Ovary (tissue), 9 donors: ENCODE data around the gene PUS3. TPM values are rescaled to one million over a fixed set of nuclear protein-coding genes. Genes with fewer than 3 reads are reported as not detected.

Experiments used
- DNase-seq, 5 donors: peaks; one replicate each; pipeline ENCODE4 v3.0.0-alpha.2; 2019 to 2020
- H3K27ac ChIP-seq, 2 donors: fragments of 200-600 bp; one replicate each; pipeline versions ENCODE4 v1.5.1 to v1.8.0; 2019 to 2022
- H3K27me3 ChIP-seq: fragments of 200-600 bp; one replicate; pipeline ENCODE4 v1.8.0; 2022
- H3K36me3 ChIP-seq: fragments of 200-600 bp; sonication (generic); one replicate; pipeline ENCODE4 v1.5.1; 2019
- H3K4me1 ChIP-seq: one replicate; pipeline ENCODE4 v1.8.1; 2013; ENCODE audit warnings: mild to moderate bottlenecking, moderate library complexity; ENCODE audit not compliant: insufficient read depth
- H3K4me3 ChIP-seq: fragments of 200-600 bp; sonication (generic); one replicate; pipeline ENCODE4 v1.5.1; 2017
- H3K9me3 ChIP-seq, 2 donors: fragments of 200-600 bp in 1 of 2; sonication (generic) in 1 of 2; one replicate each; pipeline versions ENCODE4 v1.5.1 to v1.8.1; 2013 to 2019; ENCODE audit warnings: mild to moderate bottlenecking in 1 of 2, moderate library complexity in 1 of 2
- EP300 ChIP-seq: sonication (generic); formaldehyde crosslinking; IDR thresholded peaks from one replicate; pipeline ENCODE4 v1.6.1; 2017; ENCODE audit warnings: antibody characterized with exemption
- POLR2A ChIP-seq: fragments of 450-650 bp; IDR thresholded peaks from one replicate; pipeline ENCODE4 v1.6.1; 2017; ENCODE audit warnings: antibody characterized with exemption, mild to moderate bottlenecking, moderate library complexity
- WGBS, 3 donors: extraction: QIAGEN DNeasy Blood & Tissue Kit in 1 of 3; methylation state at CpG; one replicate each; pipeline versions ENCODE4 v1.1.5 to v1.1.7; 2013 to 2017; 5-methylcytosine and 5-hydroxymethylcytosine counted together
- intact Hi-C, 4 donors: fragments of 100-400 bp; cut with DNase I; formaldehyde crosslinking; loops; one replicate each; pipeline versions ENCODE4 v1.11.0 to v1.15.1; 2022 to 2023
- polyA plus RNA-seq, 2 donors: library from polyadenylated mRNA; stranded (reverse); fragments of 200-250 nt in 1 of 2; fragments of 350-450 nt in 1 of 2; fragmentation: Illumina TruSeq in 1 of 2; extraction: RNeasy Lipid Tissue Mini Kit (QIAGEN cat#74804) in 1 of 2; gene quantifications; one replicate each; pipeline ENCODE4 v1.2.3, GENCODE V29; 2013 to 2014
- total RNA-seq, 7 donors: library from RNA; depleted of rRNA in 2 of 7; stranded (reverse); fragments of >200 nt in 2 of 7; fragmentation: NEBNext Ultra II Directional in 3 of 7; extraction: Animal tissue kit (Norgen Biotek cat#: 25700) in 3 of 7; gene quantifications; one replicate each; pipeline versions ENCODE4 v1.1.0 to v1.2.4, GENCODE V29; 2016 to 2023
- TF ChIP-seq, protein P1 (sequence below), 3 donors: fragments of 450-650 bp in 2 of 3; fragments of 200-600 bp in 1 of 3; IDR thresholded peaks; one replicate each; pipeline versions ENCODE4 v1.5.1 to v1.8.0; 2016 to 2022; ENCODE audit warnings: antibody characterized with exemption in 3 of 3, mild to moderate bottlenecking in 1 of 3
- donor health status: DM: no; HTN: no; CAD: no; lungs with moderate emphysema.
- donor health status: DM: no; HTN: no; CAD: no.
- donor health status: Bipolar disorder and iron deficiency.
- donor health status: DM: yes; HTN: yes; CAD: no.
- donor health status: DM: no; HTN: no; CAD: no.
- donor health status: DM: yes; HTN: yes; CAD: no.

Gene PUS3
- total and polyA plus RNA-seq, 9 donors: 3.8 to 16.7 (median 8.9) TPM

DNA sequence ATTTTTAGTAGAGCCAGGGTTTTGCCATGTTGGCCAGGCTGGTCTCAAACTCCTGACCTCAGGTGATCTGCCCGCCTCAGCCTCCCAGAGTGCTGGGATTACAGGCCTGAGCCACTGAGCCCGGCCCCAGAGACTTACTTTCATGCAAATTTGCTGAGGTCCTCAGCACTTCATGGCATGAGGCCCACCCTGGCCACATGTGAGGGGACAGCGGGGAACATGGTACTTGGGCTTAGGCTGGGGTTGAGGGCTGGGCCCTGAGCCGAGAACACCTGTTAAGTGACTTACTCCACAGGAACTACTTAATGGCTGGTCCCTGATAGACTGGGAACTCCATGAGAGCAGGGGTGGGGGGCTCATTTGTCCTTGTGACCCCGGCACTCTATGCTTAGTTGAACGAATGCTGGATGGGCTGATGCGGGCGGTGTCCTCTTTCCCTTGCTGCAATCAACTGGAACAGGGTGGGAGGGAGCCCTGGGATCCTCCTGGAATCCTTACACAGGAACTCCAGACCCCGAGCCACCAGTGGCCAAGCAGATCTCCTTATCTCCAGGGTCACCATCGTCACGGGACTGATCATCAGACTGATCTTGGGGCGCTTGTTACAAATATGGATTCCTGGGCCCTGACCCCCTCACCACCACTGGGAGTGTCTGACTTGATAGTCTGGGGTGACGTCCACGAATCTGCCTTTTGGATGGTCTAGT lies 43.9 kb upstream of the PUS3 start:
- peaks cover 13% of the 10 kb centered on the region for H3K4me1 ChIP-seq
- TF ChIP-seq EP300: no peak
- TF ChIP-seq POLR2A: no peak
- intact Hi-C loops: loop anchor here in 2 of 4 donors (10.0 kb wide), 1 partner anchor 108 kb away; no protein-coding TSS in a partner anchor
- WGBS, 3 donors: 89 to 94% (median 91%) methylated on average over 12 to 14 of the region's 14 CpGs
- no peaks in the 10 kb centered on the region for H3K27me3 ChIP-seq
- H3K27ac ChIP-seq: no peak overlapping the region
- no peak for DNase-seq
- no peak overlapping the region for H3K4me3 ChIP-seq
- H3K9me3 ChIP-seq: no peaks in the 10 kb centered on the region
- H3K36me3 ChIP-seq: no peaks in the 10 kb centered on the region

DNA sequence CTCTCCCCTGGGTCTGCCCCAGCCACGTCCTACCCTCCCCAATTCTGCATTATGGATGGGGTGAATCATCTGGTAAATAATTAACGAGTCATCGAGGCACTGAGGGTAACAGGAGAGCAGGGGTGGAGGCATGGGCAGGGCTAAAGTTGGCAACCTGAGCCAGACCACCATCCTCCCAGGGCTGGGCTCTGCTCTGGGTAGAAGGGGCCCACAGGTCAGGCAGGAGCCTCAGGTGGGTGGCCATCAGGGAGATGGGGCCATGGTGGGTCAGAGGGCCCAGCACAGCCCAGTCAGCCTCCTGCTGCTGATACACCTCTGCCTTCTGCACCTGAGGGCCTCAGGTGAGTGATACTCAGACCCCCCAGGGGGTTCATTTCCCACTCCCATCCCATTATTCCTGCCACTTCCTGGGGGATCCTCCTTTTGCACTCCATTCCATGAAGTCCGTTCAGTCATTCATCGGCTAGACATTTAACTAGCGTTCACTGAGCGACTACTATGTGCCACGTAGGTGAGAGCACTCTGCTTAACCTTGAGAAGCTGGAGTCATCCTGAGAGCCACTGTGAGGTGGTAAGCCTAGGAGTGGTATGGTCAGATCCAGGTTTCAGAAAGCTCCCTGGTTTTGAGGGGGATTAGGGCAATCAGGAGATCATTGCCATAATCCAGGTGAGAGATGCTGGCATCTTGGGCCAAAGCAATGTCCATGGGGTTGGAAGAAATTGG lies 43.0 kb upstream of the PUS3 start, which contains the start of gene VSIG10L2:
TSS of gene VSIG10L2 (plus strand) at position 248 of the 724 bp plus-strand sequence. CDS start at position 260, 12 bp downstream.
- DNase-seq: no peak
- Histone ChIP-seq H3K4me3 (no peak within 1 kb of the TSS), H3K36me3 (no peaks in the 10 kb centered on the region), H3K27me3 (no peaks in the 10 kb centered on the region), H3K27ac (no peak within 1 kb of the TSS), H3K9me3 (no peaks in the 10 kb centered on the region), H3K4me1 (peaks cover 7% of the 10 kb centered on the region)
- 72 to 82% (median 73%) methylated on average over 8 of the region's 8 CpGs for WGBS, 3 donors
- TF ChIP-seq POLR2A: no peak
- TF ChIP-seq EP300: no peak
- TF ChIP-seq, protein P1, sequence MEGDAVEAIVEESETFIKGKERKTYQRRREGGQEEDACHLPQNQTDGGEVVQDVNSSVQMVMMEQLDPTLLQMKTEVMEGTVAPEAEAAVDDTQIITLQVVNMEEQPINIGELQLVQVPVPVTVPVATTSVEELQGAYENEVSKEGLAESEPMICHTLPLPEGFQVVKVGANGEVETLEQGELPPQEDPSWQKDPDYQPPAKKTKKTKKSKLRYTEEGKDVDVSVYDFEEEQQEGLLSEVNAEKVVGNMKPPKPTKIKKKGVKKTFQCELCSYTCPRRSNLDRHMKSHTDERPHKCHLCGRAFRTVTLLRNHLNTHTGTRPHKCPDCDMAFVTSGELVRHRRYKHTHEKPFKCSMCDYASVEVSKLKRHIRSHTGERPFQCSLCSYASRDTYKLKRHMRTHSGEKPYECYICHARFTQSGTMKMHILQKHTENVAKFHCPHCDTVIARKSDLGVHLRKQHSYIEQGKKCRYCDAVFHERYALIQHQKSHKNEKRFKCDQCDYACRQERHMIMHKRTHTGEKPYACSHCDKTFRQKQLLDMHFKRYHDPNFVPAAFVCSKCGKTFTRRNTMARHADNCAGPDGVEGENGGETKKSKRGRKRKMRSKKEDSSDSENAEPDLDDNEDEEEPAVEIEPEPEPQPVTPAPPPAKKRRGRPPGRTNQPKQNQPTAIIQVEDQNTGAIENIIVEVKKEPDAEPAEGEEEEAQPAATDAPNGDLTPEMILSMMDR (IDR thresholded peaks at IDR 0.05): no peak
- intact Hi-C loops: loop anchor here in 2 of 4 donors (10.0 kb wide), 1 partner anchor 109 kb away; no protein-coding TSS in a partner anchor

DNA sequence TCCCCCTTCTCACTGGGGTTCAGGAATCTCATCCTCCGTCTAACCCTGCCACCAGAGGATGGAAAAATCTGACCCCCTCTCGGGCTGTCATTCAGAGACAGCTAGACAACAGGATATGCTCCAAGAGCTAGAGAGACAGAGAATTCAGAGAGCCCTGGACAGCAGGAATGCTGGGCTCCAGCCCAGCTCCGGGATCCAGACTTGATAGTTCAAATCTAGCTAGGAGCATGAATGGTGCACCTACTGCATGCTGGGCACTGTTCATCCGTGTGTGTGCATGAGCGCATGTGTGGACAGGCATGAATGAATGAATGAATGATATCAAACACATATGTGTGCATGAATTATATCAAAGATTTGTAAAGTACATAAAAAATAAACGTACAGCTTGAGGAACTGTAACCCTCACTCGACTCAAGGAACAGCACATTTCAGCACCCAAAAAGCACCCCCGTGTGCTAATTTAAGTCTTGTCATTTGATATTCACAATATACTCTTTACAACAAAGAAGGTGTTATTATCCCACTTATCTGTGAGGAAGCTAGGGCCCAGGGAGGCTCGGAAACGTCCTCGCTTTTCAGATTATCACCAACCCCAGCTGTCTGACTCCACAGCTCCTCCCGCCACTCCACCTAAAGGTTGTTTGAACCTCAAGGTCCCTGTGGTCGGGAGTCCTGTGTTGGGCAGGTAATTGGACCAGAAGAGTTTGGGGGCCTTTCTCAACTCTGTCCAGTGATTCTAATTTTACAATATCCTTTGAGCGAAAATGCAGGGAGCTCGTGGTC lies 42.2 kb upstream of the PUS3 start:
- H3K27ac ChIP-seq: no peak overlapping the region
- 59 to 69% (median 60%) methylated on average over 15 of the region's 15 CpGs for WGBS, 3 donors
- no peaks in the 10 kb centered on the region for H3K27me3 ChIP-seq
- peak in 1 of 5 donors; percentile 9 for DNase-seq
- peaks cover 1% of the 10 kb centered on the region for H3K4me1 ChIP-seq
- TF ChIP-seq EP300: no peak
- TF ChIP-seq, protein P1 (IDR thresholded peaks at IDR 0.05): no peak
- no peak for TF ChIP-seq POLR2A
- H3K9me3 ChIP-seq: no peaks in the 10 kb centered on the region
- no peak overlapping the region for H3K4me3 ChIP-seq
- intact Hi-C loops: loop anchor here in 2 of 4 donors (10.0 kb wide), 1 partner anchor 110 kb away; no protein-coding TSS in a partner anchor
- no peaks in the 10 kb centered on the region for H3K36me3 ChIP-seq

DNA sequence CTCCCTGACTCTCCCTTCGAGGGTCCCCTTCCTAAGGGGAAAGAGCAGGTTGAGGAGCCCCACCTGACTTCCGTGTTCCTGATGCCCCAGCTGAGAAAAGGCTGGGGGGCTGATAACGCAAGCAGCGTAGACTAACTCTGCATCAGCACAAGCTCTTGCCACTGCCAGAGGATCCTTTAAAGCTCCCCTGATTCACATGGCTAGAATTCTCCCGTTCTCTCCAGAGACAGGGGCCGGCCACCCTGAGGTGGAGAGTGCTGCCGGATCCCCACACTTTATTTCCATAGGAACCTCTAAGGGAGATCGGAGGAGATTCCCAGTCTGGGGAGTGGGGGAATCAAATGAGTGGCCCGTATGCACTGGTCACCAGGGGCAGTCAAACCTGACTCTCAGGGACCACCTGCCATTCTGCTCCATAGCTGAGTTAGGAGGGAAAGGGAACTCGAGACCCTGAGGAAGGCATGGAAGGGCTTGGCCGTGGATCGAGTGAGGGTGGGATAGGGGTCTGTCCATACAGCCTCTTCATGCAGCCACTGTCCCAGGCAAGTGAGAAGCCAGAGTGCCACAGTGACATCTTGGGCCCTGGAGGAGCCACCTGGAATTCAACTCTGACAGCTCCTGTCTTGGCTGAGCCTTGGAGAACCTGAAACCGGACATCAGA lies 41.5 kb upstream of the PUS3 start:
- 85 to 91% (median 88%) methylated on average over 13 of the region's 13 CpGs for WGBS, 3 donors
- Histone ChIP-seq H3K4me3 (no peak overlapping the region), H3K9me3 (no peaks in the 10 kb centered on the region), H3K36me3 (no peaks in the 10 kb centered on the region), H3K27me3 (no peaks in the 10 kb centered on the region), H3K4me1 (peaks cover 1% of the 10 kb centered on the region), H3K27ac (no peak overlapping the region)
- TF ChIP-seq POLR2A: no peak
- no peak for TF ChIP-seq EP300
- TF ChIP-seq, protein P1 (IDR thresholded peaks at IDR 0.05): no peak
- intact Hi-C loops: loop anchor here in 2 of 4 donors (5.0 to 10.0 kb wide), 2 partner anchors 110 to 248 kb away; no protein-coding TSS in a partner anchor
- DNase-seq: peak in 1 of 5 donors; percentile 6
